ENCODE measurements around the gene HOXB13.

HOXB13 gene

DNA sequence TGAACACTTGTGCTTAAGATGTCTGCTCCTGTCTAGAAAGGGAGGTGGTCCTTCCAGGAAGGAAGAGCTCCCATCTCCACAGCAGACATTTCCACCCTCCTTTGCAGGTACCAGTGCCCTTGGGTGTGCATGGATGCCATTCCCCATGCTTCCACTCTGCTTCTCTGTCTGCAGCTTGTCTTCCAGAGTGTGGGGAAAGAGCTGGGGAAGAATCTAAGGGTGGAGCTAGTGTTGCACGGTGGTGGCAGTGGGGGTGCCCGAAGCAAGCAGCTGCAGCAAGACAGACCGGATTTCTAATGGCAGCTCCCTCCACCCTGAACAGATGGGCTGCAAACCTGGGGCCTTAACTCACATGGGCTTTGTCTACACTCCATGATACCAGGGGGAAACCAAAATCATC lies 22.6 kb upstream of the HOXB13 start:
- Histone ChIP-seq H4K20me1 (ENCODE audit: low read depth, low read length) (no peaks in the 10 kb centered on the region), H3K27ac (ENCODE audit: low read depth, low read length) (no peak overlapping the region), H3K27me3 (ENCODE audit: low read length) (no peaks in the 10 kb centered on the region; the same call in 1 of the 2 replicates), H3K9me3 (ENCODE audit: insufficient read depth, low read length) (no peaks in the 10 kb centered on the region), H3K4me3 (ENCODE audit: insufficient read depth, low read length, poor library complexity, severe bottlenecking) (no peak overlapping the region), H3K4me2 (ENCODE audit: low read depth, low read length, poor library complexity, severe bottlenecking) (no peak overlapping the region), H3K9me2 (replicated peaks; ENCODE audit: insufficient read depth, low read length) (no peaks in the 10 kb centered on the region), H3F3A (ENCODE audit: insufficient read depth) (no peaks in the 10 kb centered on the region), H3K79me2 (ENCODE audit: insufficient read depth, low read length) (no peaks in the 10 kb centered on the region), H2AFZ (ENCODE audit: low read depth, low read length, severe bottlenecking) (no peak overlapping the region), H3K36me3 (ENCODE audit: low read length) (no peaks in the 10 kb centered on the region), H3K9ac (ENCODE audit: low read length) (no peak overlapping the region)
- TF ChIP-seq, protein P1, sequence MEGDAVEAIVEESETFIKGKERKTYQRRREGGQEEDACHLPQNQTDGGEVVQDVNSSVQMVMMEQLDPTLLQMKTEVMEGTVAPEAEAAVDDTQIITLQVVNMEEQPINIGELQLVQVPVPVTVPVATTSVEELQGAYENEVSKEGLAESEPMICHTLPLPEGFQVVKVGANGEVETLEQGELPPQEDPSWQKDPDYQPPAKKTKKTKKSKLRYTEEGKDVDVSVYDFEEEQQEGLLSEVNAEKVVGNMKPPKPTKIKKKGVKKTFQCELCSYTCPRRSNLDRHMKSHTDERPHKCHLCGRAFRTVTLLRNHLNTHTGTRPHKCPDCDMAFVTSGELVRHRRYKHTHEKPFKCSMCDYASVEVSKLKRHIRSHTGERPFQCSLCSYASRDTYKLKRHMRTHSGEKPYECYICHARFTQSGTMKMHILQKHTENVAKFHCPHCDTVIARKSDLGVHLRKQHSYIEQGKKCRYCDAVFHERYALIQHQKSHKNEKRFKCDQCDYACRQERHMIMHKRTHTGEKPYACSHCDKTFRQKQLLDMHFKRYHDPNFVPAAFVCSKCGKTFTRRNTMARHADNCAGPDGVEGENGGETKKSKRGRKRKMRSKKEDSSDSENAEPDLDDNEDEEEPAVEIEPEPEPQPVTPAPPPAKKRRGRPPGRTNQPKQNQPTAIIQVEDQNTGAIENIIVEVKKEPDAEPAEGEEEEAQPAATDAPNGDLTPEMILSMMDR (IDR thresholded peaks at IDR 0.05; ENCODE audit: insufficient read depth, low read length, poor library complexity, severe bottlenecking), result no peak
- TF ChIP-seq EZH2phosphoT487 (conservative IDR thresholded peaks at IDR 0.05; ENCODE audit: low read length), result no peak

DNA sequence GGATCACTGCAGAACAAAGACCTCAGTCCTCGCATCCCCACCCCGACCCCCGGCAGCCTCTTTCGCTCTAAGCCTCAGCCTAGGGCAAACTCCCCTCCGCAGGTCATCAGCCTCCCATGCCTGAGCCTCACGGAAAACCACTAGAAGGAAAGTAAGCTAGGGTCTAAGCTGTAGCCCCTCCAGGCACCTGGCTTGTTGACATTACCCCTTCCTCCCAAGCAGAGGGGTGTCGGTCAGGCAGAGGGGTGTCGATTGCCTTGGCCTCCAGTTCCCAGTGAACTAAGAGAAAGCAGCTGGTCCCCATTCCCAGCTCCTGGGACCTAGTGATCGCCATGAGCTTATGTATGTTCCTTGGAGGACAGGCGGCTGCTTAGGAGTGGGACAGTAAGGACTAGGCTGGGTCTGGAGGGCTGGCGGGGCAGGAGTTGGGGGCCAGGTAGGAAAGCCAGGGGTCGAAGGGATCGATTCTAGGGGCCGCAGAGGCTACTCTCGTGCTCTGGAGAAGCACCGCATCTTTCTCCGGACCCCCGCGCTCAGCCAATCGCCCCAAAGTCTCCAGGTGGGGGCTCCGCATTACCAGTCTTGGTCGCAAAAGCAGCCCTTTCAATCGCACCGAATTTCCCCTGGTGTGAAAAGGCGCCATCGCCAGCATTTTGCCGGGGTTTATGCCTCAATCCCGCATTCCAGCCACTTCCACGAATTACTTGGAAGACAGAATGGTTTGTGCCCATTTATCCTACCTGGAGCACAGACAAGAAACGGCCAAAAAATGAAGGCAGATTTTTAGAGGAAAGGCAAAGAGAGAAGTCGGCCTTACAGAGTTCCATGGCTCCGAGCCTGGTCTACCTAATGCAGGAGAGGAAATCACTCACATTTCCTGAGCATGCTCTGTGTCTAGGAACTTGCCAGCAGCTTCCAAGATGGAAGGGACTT lies 21.3 kb upstream of the HOXB13 start:
- Histone ChIP-seq H3K4me2 (ENCODE audit: low read depth, low read length, poor library complexity, severe bottlenecking) (no peak overlapping the region), H3K4me3 (ENCODE audit: insufficient read depth, low read length, poor library complexity, severe bottlenecking) (no peak overlapping the region), H3K36me3 (ENCODE audit: low read length) (no peaks in the 10 kb centered on the region), H3K27me3 (ENCODE audit: low read length) (no peaks in the 10 kb centered on the region; the same call in 1 of the 2 replicates), H3K9me3 (ENCODE audit: insufficient read depth, low read length) (no peaks in the 10 kb centered on the region), H3F3A (ENCODE audit: insufficient read depth) (no peaks in the 10 kb centered on the region), H3K27ac (ENCODE audit: low read depth, low read length) (no peak overlapping the region), H3K79me2 (ENCODE audit: insufficient read depth, low read length) (no peaks in the 10 kb centered on the region), H3K9me2 (replicated peaks; ENCODE audit: insufficient read depth, low read length) (no peaks in the 10 kb centered on the region), H4K20me1 (ENCODE audit: low read depth, low read length) (no peaks in the 10 kb centered on the region), H3K9ac (ENCODE audit: low read length) (no peak overlapping the region), H2AFZ (ENCODE audit: low read depth, low read length, severe bottlenecking) (no peak overlapping the region)
- no peak for TF ChIP-seq EZH2phosphoT487 (conservative IDR thresholded peaks at IDR 0.05; ENCODE audit: low read length)
- TF ChIP-seq, protein P1 (IDR thresholded peaks at IDR 0.05; ENCODE audit: insufficient read depth, low read length, poor library complexity, severe bottlenecking), result no peak

- Histone ChIP-seq H4K20me1 (ENCODE audit: low read depth, low read length) (no peaks in the 10 kb centered on the region), H3K9me2 (replicated peaks; ENCODE audit: insufficient read depth, low read length) (no peaks in the 10 kb centered on the region), H3K4me3 (ENCODE audit: insufficient read depth, low read length, poor library complexity, severe bottlenecking) (no peak overlapping the region), H3K79me2 (ENCODE audit: insufficient read depth, low read length) (no peaks in the 10 kb centered on the region), H3K4me2 (ENCODE audit: low read depth, low read length, poor library complexity, severe bottlenecking) (no peak overlapping the region), H3K36me3 (ENCODE audit: low read length) (no peaks in the 10 kb centered on the region), H3F3A (ENCODE audit: insufficient read depth) (no peaks in the 10 kb centered on the region), H3K27ac (ENCODE audit: low read depth, low read length) (no peak overlapping the region), H3K27me3 (ENCODE audit: low read length) (no peaks in the 10 kb centered on the region; the same call in 1 of the 2 replicates), H2AFZ (ENCODE audit: low read depth, low read length, severe bottlenecking) (no peak overlapping the region), H3K9ac (ENCODE audit: low read length) (no peak overlapping the region), H3K9me3 (ENCODE audit: insufficient read depth, low read length) (no peaks in the 10 kb centered on the region)
- no peak for TF ChIP-seq EZH2phosphoT487 (conservative IDR thresholded peaks at IDR 0.05; ENCODE audit: low read length)
- TF ChIP-seq, protein P1 (IDR thresholded peaks at IDR 0.05; ENCODE audit: insufficient read depth, low read length, poor library complexity, severe bottlenecking), result no peak
Measured at GRCh38 chr17:48748718-48749566, 20.4 kb upstream of the HOXB13 start.

All from SU-DHL-6 (cell line).